K562 (cell line): Measurements from ENCODE around the gene IGSF3. TPM values are rescaled to one million over a fixed set of nuclear protein-coding genes. Genes with fewer than 3 reads are reported as not detected.

Source experiments
- BCOR ChIP-seq: fragments of 450-650 bp; IDR thresholded peaks from 2 replicates; pipeline ENCODE4 v1.6.1; 2016
- HDAC2 ChIP-seq: fragments of 450-650 bp; IDR thresholded peaks from 2 replicates; pipeline ENCODE4 v1.6.1; 2016; ENCODE audit warnings: mild to moderate bottlenecking
- HMG20A ChIP-seq: fragments of 450-650 bp; formaldehyde crosslinking; conservative IDR thresholded peaks from 2 replicates; pipeline ENCODE4 v1.4.0; 2020; ENCODE audit warnings: mild to moderate bottlenecking, mixed read lengths
- NONO ChIP-seq, 2 experiments: fragments of 200-400 bp in 1 of 2; fragments of 450-650 bp in 1 of 2; formaldehyde crosslinking in 1 of 2; IDR thresholded peaks; 2 replicates each; pipeline ENCODE4 v1.6.1; 2017; ENCODE audit warnings: low read depth in 2 of 2, mild to moderate bottlenecking in 2 of 2, moderate library complexity in 2 of 2, low read length in 1 of 2
- TFAM ChIP-seq: fragments of 250-450 bp; sonication (Bioruptor Pico); conservative IDR thresholded peaks from 2 replicates; pipeline ENCODE4 v1.5.0; 2021; ENCODE audit warnings: mild to moderate bottlenecking, moderate library complexity
- ZFP1 ChIP-seq: fragments of 450-650 bp; formaldehyde crosslinking; IDR thresholded peaks from 2 replicates; pipeline ENCODE4 v1.4.0; 2020; ENCODE audit warnings: mild to moderate bottlenecking, mixed read lengths
- ZNF165 ChIP-seq: fragments of 250-450 bp; sonication (Bioruptor Pico); IDR thresholded peaks from 2 replicates; pipeline ENCODE4 v1.4.0; 2020; ENCODE audit warnings: borderline replicate concordance
- ZNF384 ChIP-seq: IDR thresholded peaks from 2 replicates; pipeline ENCODE4 v1.6.1; 2012; ENCODE audit warnings: low read depth, low read length, improper control_type of control experiment
- ZNF75A ChIP-seq: fragments of 450-650 bp; formaldehyde crosslinking; IDR thresholded peaks from 2 replicates; pipeline ENCODE4 v1.4.0; 2020; ENCODE audit warnings: mild to moderate bottlenecking
- polyA plus RNA-seq, 8 experiments: library from polyadenylated mRNA; depleted of rRNA in 4 of 8; stranded (reverse) in 5 of 8; unstranded in 3 of 8; fragments of >200 nt; fragmentation: Nextera tagmentation in 2 of 8; fragmentation: Illumina TruSeq in 1 of 8; extraction: Ambion mirVana in 2 of 8; extraction: Trizol in 1 of 8; gene quantifications; 2 replicates each; pipeline versions ENCODE4 v1.2.1 to v1.2.3, GENCODE V29; 2011 to 2014; ENCODE audit warnings: inconsistent platforms in 1 of 8, missing spikeins in 1 of 8
- total RNA-seq, 7 experiments: library from RNA; depleted of rRNA in 6 of 7; stranded (reverse); fragments of >200 nt in 6 of 7; fragmentation: Illumina TruSeq in 2 of 7; extraction: Trizol in 2 of 7; gene quantifications; 2 replicates each; pipeline versions ENCODE4 v1.2.1 to v1.2.3, GENCODE V29; 2011 to 2021; ENCODE audit warnings: low replicate concordance in 1 of 7
- TF ChIP-seq, protein P1 (sequence below): fragments of 450-650 bp; IDR thresholded peaks from 2 replicates; pipeline ENCODE4 v1.6.1; 2016; ENCODE audit warnings: antibody characterized with exemption
- TF ChIP-seq, protein P2 (sequence below), 3 experiments: fragments of 200-800 bp in 1 of 3; fragments of 250-450 bp in 1 of 3; fragments of 450-650 bp in 1 of 3; sonication (Bioruptor Pico) in 1 of 3; sonication (Bioruptor generic) in 1 of 3; formaldehyde crosslinking in 1 of 3; IDR thresholded peaks; 2 replicates each; pipeline versions ENCODE4 v1.6.1 to v1.8.0; 2016 to 2022; ENCODE audit warnings: mild to moderate bottlenecking in 2 of 3, missing genetic modification characterization in 2 of 3, missing compliant biosample characterization in 1 of 3, moderate library complexity in 1 of 3
- TF ChIP-seq, protein P3 (sequence below), 2 experiments: fragments of 450-650 bp; formaldehyde crosslinking in 1 of 2; IDR thresholded peaks; 2 replicates each; pipeline versions ENCODE4 v1.4.0 to v1.6.1; 2014 to 2020; ENCODE audit warnings: mild to moderate bottlenecking in 2 of 2, borderline replicate concordance in 1 of 2, low read depth in 1 of 2
- TF ChIP-seq, protein P4 (sequence below), 2 experiments: fragments of 250-450 bp in 1 of 2; fragments of 450-650 bp in 1 of 2; sonication (Bioruptor Pico) in 1 of 2; IDR thresholded peaks; 2 replicates each; pipeline versions ENCODE4 v1.6.1 to v1.8.0; 2016 to 2021; ENCODE audit warnings: mild to moderate bottlenecking in 2 of 2, moderate library complexity in 2 of 2, missing compliant biosample characterization in 1 of 2, missing genetic modification characterization in 1 of 2

Gene IGSF3
- total and polyA plus RNA-seq, 9 of the 15 experiments (the other 6 are each of a cell fraction or from before 2014, with no cell fraction given) = 1.1 to 15.0 (median 8.3) TPM

DNA sequence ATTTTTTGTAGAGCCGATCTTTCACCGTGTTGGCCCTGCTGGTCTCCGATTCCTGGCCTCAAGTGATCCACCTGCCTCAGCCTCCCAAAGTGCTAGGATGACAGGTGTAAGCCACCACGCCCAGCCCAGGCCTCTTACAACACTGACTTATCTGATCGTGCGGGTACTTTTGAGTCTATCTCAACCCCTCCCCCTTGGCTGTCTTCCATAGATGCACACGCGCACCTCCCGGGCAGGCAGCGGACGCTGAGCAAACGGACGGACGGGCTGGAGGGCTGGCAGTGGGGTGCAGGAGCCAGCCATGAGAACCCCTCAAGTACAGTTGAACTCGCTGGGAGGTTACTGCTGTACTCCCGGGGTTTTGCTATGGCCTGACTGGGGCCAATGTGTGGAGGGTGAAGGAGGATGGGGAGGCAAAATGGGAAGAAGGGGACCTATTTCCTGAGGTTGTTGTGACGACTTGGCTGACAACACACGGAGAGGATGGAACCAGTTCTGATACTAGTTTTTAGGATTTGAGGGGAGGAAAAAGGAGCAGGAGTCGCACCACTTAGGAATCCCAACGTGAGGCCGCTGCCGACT is 97.7 kb downstream of the IGSF3 start (continued):
- TF ChIP-seq TFAM = no peak
- TF ChIP-seq ZNF165 (CRISPR knock-in tag) = no peak
- TF ChIP-seq, protein P1, sequence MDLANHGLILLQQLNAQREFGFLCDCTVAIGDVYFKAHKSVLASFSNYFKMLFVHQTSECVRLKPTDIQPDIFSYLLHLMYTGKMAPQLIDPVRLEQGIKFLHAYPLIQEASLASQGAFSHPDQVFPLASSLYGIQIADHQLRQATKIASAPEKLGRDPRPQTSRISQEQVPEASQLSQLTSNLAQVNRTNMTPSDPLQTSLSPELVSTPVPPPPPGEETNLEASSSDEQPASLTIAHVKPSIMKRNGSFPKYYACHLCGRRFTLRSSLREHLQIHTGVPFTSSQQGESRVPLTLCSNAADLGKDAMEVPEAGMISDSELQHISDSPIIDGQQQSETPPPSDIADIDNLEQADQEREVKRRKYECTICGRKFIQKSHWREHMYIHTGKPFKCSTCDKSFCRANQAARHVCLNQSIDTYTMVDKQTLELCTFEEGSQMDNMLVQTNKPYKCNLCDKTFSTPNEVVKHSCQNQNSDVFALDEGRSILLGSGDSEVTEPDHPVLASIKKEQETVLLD = no peak
- TF ChIP-seq, protein P2, sequence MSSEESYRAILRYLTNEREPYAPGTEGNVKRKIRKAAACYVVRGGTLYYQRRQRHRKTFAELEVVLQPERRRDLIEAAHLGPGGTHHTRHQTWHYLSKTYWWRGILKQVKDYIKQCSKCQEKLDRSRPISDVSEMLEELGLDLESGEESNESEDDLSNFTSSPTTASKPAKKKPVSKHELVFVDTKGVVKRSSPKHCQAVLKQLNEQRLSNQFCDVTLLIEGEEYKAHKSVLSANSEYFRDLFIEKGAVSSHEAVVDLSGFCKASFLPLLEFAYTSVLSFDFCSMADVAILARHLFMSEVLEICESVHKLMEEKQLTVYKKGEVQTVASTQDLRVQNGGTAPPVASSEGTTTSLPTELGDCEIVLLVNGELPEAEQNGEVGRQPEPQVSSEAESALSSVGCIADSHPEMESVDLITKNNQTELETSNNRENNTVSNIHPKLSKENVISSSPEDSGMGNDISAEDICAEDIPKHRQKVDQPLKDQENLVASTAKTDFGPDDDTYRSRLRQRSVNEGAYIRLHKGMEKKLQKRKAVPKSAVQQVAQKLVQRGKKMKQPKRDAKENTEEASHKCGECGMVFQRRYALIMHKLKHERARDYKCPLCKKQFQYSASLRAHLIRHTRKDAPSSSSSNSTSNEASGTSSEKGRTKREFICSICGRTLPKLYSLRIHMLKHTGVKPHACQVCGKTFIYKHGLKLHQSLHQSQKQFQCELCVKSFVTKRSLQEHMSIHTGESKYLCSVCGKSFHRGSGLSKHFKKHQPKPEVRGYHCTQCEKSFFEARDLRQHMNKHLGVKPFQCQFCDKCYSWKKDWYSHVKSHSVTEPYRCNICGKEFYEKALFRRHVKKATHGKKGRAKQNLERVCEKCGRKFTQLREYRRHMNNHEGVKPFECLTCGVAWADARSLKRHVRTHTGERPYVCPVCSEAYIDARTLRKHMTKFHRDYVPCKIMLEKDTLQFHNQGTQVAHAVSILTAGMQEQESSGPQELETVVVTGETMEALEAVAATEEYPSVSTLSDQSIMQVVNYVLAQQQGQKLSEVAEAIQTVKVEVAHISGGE (CRISPR knock-in tag; IDR thresholded peaks at IDR 0.05) = no peak; a peak in 1 of 6 replicates
- TF ChIP-seq NONO (IDR thresholded peaks at IDR 0.05; ENCODE audit: low read depth in 2 of 2, low read length in 1 of 2) = no peak
- peak; percentile 53; the same call in 1 of the 2 replicates for TF ChIP-seq BCOR
- TF ChIP-seq ZNF75A (CRISPR knock-in tag) = no peak
- TF ChIP-seq, protein P3, sequence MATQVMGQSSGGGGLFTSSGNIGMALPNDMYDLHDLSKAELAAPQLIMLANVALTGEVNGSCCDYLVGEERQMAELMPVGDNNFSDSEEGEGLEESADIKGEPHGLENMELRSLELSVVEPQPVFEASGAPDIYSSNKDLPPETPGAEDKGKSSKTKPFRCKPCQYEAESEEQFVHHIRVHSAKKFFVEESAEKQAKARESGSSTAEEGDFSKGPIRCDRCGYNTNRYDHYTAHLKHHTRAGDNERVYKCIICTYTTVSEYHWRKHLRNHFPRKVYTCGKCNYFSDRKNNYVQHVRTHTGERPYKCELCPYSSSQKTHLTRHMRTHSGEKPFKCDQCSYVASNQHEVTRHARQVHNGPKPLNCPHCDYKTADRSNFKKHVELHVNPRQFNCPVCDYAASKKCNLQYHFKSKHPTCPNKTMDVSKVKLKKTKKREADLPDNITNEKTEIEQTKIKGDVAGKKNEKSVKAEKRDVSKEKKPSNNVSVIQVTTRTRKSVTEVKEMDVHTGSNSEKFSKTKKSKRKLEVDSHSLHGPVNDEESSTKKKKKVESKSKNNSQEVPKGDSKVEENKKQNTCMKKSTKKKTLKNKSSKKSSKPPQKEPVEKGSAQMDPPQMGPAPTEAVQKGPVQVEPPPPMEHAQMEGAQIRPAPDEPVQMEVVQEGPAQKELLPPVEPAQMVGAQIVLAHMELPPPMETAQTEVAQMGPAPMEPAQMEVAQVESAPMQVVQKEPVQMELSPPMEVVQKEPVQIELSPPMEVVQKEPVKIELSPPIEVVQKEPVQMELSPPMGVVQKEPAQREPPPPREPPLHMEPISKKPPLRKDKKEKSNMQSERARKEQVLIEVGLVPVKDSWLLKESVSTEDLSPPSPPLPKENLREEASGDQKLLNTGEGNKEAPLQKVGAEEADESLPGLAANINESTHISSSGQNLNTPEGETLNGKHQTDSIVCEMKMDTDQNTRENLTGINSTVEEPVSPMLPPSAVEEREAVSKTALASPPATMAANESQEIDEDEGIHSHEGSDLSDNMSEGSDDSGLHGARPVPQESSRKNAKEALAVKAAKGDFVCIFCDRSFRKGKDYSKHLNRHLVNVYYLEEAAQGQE (IDR thresholded peaks at IDR 0.05; ENCODE audit: borderline replicate concordance) = no peak
- TF ChIP-seq, protein P3 (CRISPR knock-in tag; IDR thresholded peaks at IDR 0.05; ENCODE audit: low read depth) = no peak
- no peak for TF ChIP-seq ZFP1 (CRISPR knock-in tag)
- TF ChIP-seq ZNF384 = no peak
- peak; percentile 32; the same call in 1 of the 2 replicates for TF ChIP-seq HDAC2
- TF ChIP-seq, protein P4, sequence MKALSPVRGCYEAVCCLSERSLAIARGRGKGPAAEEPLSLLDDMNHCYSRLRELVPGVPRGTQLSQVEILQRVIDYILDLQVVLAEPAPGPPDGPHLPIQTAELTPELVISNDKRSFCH (CRISPR knock-in tag; IDR thresholded peaks at IDR 0.05) = no peak
- TF ChIP-seq, protein P4 (tag; IDR thresholded peaks at IDR 0.05) = no peak
- TF ChIP-seq HMG20A = no peak
